Measurements from ENCODE around the gene C6orf141. TPM values are rescaled to one million over a fixed set of nuclear protein-coding genes. Genes with fewer than 3 reads are reported as not detected.

The C6orf141 gene
- total RNA-seq, 5 donors from 2014 or later (not counting 1 experiment from before 2014, with no cell fraction given) = not detected

DNA sequence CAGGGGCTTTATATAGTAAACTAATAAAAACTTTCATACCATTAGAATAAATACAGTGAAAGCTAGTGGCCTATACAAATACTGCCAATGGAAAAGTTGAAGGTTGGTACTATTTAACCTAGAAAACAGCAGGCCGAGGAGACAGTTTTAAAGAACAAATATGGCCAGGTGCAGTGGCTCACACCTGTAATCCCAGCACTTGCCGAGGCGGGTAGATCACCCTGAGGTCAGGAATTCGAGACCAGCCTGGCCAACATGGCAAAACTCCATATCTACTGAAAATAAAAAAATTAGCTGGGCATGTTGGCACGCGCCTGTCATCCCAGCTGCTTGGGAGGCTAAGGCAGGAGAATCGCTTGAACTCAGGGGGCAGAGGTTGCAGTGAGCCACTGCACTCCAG is 25.9 kb upstream of the C6orf141 start:
- H3K27ac Mint-ChIP-seq = no peak overlapping the region
- peaks cover 2 to 6% of the 10 kb centered on the region in 2 donors for H3K27me3 Mint-ChIP-seq
- H3K36me3 Mint-ChIP-seq = no peaks in the 10 kb centered on the region
- Histone ChIP-seq H3K4me1 (ENCODE audit: control insufficient read depth in 1 of 2, extremely low read depth in 1 of 2, insufficient read depth in 2 of 2, low read length in 2 of 2) (no peaks in the 10 kb centered on the region), H3K9me3 (no peaks in the 10 kb centered on the region), H3K27ac (ENCODE audit: low read length) (no peak overlapping the region), H3K36me3 (ENCODE audit: control insufficient read depth in 2 of 2, extremely low read depth in 1 of 2, insufficient read depth in 1 of 2, low read length in 1 of 2) (no peaks in the 10 kb centered on the region), H3K27me3 (replicated peaks in 1 of 2; ENCODE audit: control insufficient read depth in 2 of 2, extremely low read depth in 1 of 2, insufficient read depth in 2 of 2, low read length in 1 of 2) (no peaks in the 10 kb centered on the region), H3K4me3 (ENCODE audit: control insufficient read depth in 1 of 2, extremely low read depth in 1 of 2, low read length in 1 of 2) (no peak overlapping the region)
- H3K4me1 Mint-ChIP-seq = no peaks in the 10 kb centered on the region
- POLR2A ChIA-PET = no interaction called here
- no peak overlapping the region for H3K4me3 Mint-ChIP-seq
- H3K9me3 Mint-ChIP-seq = no peaks in the 10 kb centered on the region
- no peak for DNase-seq
- ATAC-seq (replicated peaks in 1 of 4) = no peak
- WGBS (ENCODE audit: insufficient coverage) = 50% methylated on average over 1 of the region's 7 CpGs
- CTCF ChIA-PET = no interaction called here

DNA sequence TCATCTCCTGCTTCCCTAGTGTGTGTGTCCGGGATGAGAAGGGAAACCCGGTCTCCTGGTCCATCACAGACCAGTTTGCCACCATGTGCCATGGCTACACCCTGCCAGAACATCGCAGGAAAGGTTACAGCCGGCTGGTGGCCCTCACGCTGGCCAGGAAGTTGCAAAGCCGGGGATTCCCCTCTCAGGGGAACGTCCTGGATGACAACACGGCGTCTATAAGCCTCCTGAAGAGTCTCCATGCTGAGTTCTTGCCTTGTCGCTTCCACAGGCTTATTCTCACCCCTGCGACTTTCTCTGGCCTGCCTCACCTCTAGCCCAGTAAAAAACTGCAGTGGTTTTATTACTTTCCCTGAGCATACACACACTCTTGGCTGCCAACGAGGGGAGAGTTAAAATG is 23.9 kb upstream of the C6orf141 start:
- Histone ChIP-seq H3K27ac (ENCODE audit: low read length) (no peak overlapping the region), H3K4me1 (ENCODE audit: control insufficient read depth in 1 of 2, extremely low read depth in 1 of 2, insufficient read depth in 2 of 2, low read length in 2 of 2) (no peaks in the 10 kb centered on the region), H3K4me3 (ENCODE audit: control insufficient read depth in 1 of 2, extremely low read depth in 1 of 2, low read length in 1 of 2) (no peak overlapping the region), H3K27me3 (replicated peaks in 1 of 2; ENCODE audit: control insufficient read depth in 2 of 2, extremely low read depth in 1 of 2, insufficient read depth in 2 of 2, low read length in 1 of 2) (no peaks in the 10 kb centered on the region), H3K9me3 (no peaks in the 10 kb centered on the region), H3K36me3 (ENCODE audit: control insufficient read depth in 2 of 2, extremely low read depth in 1 of 2, insufficient read depth in 1 of 2, low read length in 1 of 2) (no peaks in the 10 kb centered on the region)
- H3K9me3 Mint-ChIP-seq = no peaks in the 10 kb centered on the region
- H3K36me3 Mint-ChIP-seq = no peaks in the 10 kb centered on the region
- 67% methylated on average over 9 of the region's 12 CpGs for WGBS (ENCODE audit: insufficient coverage)
- H3K4me3 Mint-ChIP-seq = no peak overlapping the region
- CTCF ChIA-PET = no interaction called here
- POLR2A ChIA-PET = no interaction called here
- ATAC-seq (replicated peaks in 1 of 4) (no peak), DNase-seq (no peak)
- H3K27ac Mint-ChIP-seq = no peak overlapping the region
- peaks cover 7 to 12% of the 10 kb centered on the region in 2 donors for H3K27me3 Mint-ChIP-seq
- no peaks in the 10 kb centered on the region for H3K4me1 Mint-ChIP-seq

GRCh38 chr6:49527320-49527719 is 23.1 kb upstream of the C6orf141 start:
- Histone ChIP-seq H3K27ac (ENCODE audit: low read length) (no peak overlapping the region), H3K27me3 (replicated peaks in 1 of 2; ENCODE audit: control insufficient read depth in 2 of 2, extremely low read depth in 1 of 2, insufficient read depth in 2 of 2, low read length in 1 of 2) (no peaks in the 10 kb centered on the region), H3K4me3 (ENCODE audit: control insufficient read depth in 1 of 2, extremely low read depth in 1 of 2, low read length in 1 of 2) (no peak overlapping the region), H3K9me3 (no peaks in the 10 kb centered on the region), H3K36me3 (ENCODE audit: control insufficient read depth in 2 of 2, extremely low read depth in 1 of 2, insufficient read depth in 1 of 2, low read length in 1 of 2) (no peaks in the 10 kb centered on the region), H3K4me1 (ENCODE audit: control insufficient read depth in 1 of 2, extremely low read depth in 1 of 2, insufficient read depth in 2 of 2, low read length in 2 of 2) (no peaks in the 10 kb centered on the region)
- no CpG with 5 or more reads among the region's 1 CpG for WGBS (ENCODE audit: insufficient coverage)
- DNase-seq = no peak
- no peaks in the 10 kb centered on the region for H3K36me3 Mint-ChIP-seq
- H3K27ac Mint-ChIP-seq = no peak overlapping the region
- no peak for ATAC-seq (replicated peaks in 1 of 4)
- ChIA-PET POLR2A (no interaction called here), CTCF (no interaction called here)
- H3K4me3 Mint-ChIP-seq = no peak overlapping the region
- peaks cover 11 to 15% of the 10 kb centered on the region in 2 donors for H3K27me3 Mint-ChIP-seq
- peaks cover 2 to 6% (median 4%) of the 10 kb centered on the region in 3 donors for H3K4me1 Mint-ChIP-seq
- H3K9me3 Mint-ChIP-seq = no peaks in the 10 kb centered on the region

- Mint-ChIP-seq H3K9me3 (no peaks in the 10 kb centered on the region), H3K4me1 (peaks cover 2 to 8% (median 4%) of the 10 kb centered on the region in 3 donors), H3K4me3 (no peak overlapping the region), H3K27ac (no peak overlapping the region), H3K27me3 (peaks cover 11 to 15% of the 10 kb centered on the region in 2 donors), H3K36me3 (no peaks in the 10 kb centered on the region)
- WGBS (ENCODE audit: insufficient coverage) = no CpG with 5 or more reads among the region's 3 CpGs
- POLR2A ChIA-PET = no interaction called here
- no peak overlapping the region for H3K4me3 ChIP-seq (ENCODE audit: control insufficient read depth in 1 of 2, extremely low read depth in 1 of 2, low read length in 1 of 2)
- no peaks in the 10 kb centered on the region for H3K27me3 ChIP-seq (replicated peaks in 1 of 2; ENCODE audit: control insufficient read depth in 2 of 2, extremely low read depth in 1 of 2, insufficient read depth in 2 of 2, low read length in 1 of 2)
- no peaks in the 10 kb centered on the region for H3K4me1 ChIP-seq (ENCODE audit: control insufficient read depth in 1 of 2, extremely low read depth in 1 of 2, insufficient read depth in 2 of 2, low read length in 2 of 2)
- DNase-seq (no peak), ATAC-seq (replicated peaks in 1 of 4) (no peak)
- CTCF ChIA-PET = no interaction called here
- H3K9me3 ChIP-seq = no peaks in the 10 kb centered on the region
- H3K36me3 ChIP-seq (ENCODE audit: control insufficient read depth in 2 of 2, extremely low read depth in 1 of 2, insufficient read depth in 1 of 2, low read length in 1 of 2) = no peaks in the 10 kb centered on the region
- H3K27ac ChIP-seq (ENCODE audit: low read length) = no peak overlapping the region
Measured at GRCh38 chr6:49528571-49528970, 21.9 kb upstream of the C6orf141 start.

DNA sequence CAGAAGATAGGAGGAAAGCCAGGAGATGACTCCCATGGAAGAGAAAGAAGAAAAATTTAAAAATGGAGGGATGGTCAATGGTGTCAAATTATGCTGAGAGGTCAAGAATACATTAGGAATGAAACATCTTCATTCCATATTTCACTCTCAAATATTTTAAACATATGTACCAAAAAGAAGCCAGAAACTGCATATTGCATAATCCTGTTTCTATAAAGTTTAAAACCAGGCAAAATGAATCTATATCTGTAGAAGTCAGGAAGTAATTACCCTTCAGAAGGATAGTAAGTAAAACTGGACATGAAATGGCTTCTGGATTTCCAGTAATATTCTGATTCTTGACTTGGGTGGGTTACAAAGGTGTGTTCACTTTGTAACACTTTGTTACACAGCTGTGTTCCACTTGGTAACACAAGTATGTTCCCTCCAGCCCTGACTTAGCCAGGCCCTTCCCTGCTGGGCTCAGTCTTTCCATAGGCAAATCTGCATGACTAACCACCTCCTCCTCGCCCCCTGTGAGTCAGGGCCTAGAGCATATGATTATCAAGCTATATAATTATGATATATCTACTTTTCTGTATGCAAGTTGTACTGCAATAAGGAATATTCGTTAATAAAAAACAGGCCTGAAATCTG is 20.2 kb upstream of the C6orf141 start:
- Histone ChIP-seq H3K27ac (ENCODE audit: low read length) (no peak overlapping the region), H3K4me3 (ENCODE audit: control insufficient read depth in 1 of 2, extremely low read depth in 1 of 2, low read length in 1 of 2) (no peak overlapping the region), H3K36me3 (ENCODE audit: control insufficient read depth in 2 of 2, extremely low read depth in 1 of 2, insufficient read depth in 1 of 2, low read length in 1 of 2) (no peaks in the 10 kb centered on the region), H3K9me3 (no peaks in the 10 kb centered on the region), H3K4me1 (ENCODE audit: control insufficient read depth in 1 of 2, extremely low read depth in 1 of 2, insufficient read depth in 2 of 2, low read length in 2 of 2) (no peaks in the 10 kb centered on the region), H3K27me3 (replicated peaks in 1 of 2; ENCODE audit: control insufficient read depth in 2 of 2, extremely low read depth in 1 of 2, insufficient read depth in 2 of 2, low read length in 1 of 2) (no peaks in the 10 kb centered on the region)
- Mint-ChIP-seq H3K9me3 (no peaks in the 10 kb centered on the region), H3K36me3 (no peaks in the 10 kb centered on the region), H3K4me3 (no peak overlapping the region), H3K27me3 (peaks cover 11 to 15% of the 10 kb centered on the region in 2 donors), H3K4me1 (peaks cover 2 to 8% (median 4%) of the 10 kb centered on the region in 3 donors), H3K27ac (no peak overlapping the region)
- CTCF ChIA-PET = no interaction called here
- POLR2A ChIA-PET = no interaction called here
- ATAC-seq (replicated peaks in 1 of 4) (no peak), DNase-seq (no peak)
- WGBS (ENCODE audit: insufficient coverage) = no CpG with 5 or more reads among the region's 2 CpGs

DNA sequence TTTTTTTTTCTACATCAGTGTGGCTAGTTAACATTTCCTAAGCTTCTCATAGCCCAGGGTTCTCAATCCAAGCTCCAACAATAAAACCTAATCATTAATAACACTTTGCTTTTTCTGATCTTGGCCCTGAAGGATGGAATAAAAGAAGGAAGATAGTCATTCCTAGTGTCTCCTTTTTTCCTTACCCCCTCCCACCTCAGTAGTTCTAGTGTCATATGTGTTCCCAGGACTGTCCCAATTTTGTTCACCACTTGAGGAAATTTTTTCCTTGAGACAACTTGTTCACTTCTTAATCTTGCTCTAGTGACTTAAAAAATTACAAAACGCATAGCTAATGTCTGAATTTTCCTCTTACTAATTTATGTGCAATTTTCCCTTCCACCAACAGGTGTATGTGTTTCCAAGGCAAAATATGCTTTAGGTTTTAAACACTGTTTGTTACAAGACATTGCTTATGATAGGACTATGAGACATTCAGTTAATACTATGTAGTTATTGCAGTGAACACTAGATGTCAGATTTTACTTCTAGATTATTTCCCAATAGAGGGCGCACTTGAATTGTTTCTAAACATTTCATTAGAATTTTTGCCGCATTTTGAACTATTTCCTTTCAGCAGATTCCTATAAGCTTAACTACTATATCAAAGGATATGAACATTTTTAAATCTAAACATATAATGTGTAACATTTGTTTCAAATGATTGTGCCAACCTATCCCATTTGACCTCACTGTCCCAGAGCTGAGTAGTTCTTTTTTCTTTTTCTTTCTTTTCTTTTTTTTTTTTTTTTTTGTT is 18.5 kb upstream of the C6orf141 start:
- Mint-ChIP-seq H3K36me3 (no peaks in the 10 kb centered on the region), H3K4me3 (no peak overlapping the region), H3K4me1 (peaks cover 2 to 8% (median 4%) of the 10 kb centered on the region in 3 donors), H3K27ac (no peak overlapping the region), H3K27me3 (peaks cover 15 to 18% of the 10 kb centered on the region in 2 donors), H3K9me3 (no peaks in the 10 kb centered on the region)
- H3K4me1 ChIP-seq (ENCODE audit: control insufficient read depth in 1 of 2, extremely low read depth in 1 of 2, insufficient read depth in 2 of 2, low read length in 2 of 2) = no peaks in the 10 kb centered on the region
- ChIA-PET CTCF (interaction anchor here (0.6 to 1.1 kb wide), 12 partner anchors 9 to 1732 kb away, joined by 3 to 5 read pairs (median 4); no protein-coding TSS in a partner anchor), POLR2A (no interaction called here)
- ATAC-seq (replicated peaks in 1 of 4) = peak in 3 of 4 experiments; percentile 33 to 77 (median 43)
- no peak overlapping the region for H3K27ac ChIP-seq (ENCODE audit: low read length)
- WGBS (ENCODE audit: insufficient coverage) = no CpG with 5 or more reads among the region's 3 CpGs
- no peaks in the 10 kb centered on the region for H3K27me3 ChIP-seq (replicated peaks in 1 of 2; ENCODE audit: control insufficient read depth in 2 of 2, extremely low read depth in 1 of 2, insufficient read depth in 2 of 2, low read length in 1 of 2)
- no peaks in the 10 kb centered on the region for H3K36me3 ChIP-seq (ENCODE audit: control insufficient read depth in 2 of 2, extremely low read depth in 1 of 2, insufficient read depth in 1 of 2, low read length in 1 of 2)
- H3K4me3 ChIP-seq (ENCODE audit: control insufficient read depth in 1 of 2, extremely low read depth in 1 of 2, low read length in 1 of 2) = no peak overlapping the region
- peak in 1 of 35 experiments; percentile 42 for DNase-seq
- H3K9me3 ChIP-seq = no peaks in the 10 kb centered on the region

All from T-cell (primary cell).